ENCODE measurements around the gene EEFSEC.

EEFSEC gene, protein sequence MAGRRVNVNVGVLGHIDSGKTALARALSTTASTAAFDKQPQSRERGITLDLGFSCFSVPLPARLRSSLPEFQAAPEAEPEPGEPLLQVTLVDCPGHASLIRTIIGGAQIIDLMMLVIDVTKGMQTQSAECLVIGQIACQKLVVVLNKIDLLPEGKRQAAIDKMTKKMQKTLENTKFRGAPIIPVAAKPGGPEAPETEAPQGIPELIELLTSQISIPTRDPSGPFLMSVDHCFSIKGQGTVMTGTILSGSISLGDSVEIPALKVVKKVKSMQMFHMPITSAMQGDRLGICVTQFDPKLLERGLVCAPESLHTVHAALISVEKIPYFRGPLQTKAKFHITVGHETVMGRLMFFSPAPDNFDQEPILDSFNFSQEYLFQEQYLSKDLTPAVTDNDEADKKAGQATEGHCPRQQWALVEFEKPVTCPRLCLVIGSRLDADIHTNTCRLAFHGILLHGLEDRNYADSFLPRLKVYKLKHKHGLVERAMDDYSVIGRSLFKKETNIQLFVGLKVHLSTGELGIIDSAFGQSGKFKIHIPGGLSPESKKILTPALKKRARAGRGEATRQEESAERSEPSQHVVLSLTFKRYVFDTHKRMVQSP

DNA sequence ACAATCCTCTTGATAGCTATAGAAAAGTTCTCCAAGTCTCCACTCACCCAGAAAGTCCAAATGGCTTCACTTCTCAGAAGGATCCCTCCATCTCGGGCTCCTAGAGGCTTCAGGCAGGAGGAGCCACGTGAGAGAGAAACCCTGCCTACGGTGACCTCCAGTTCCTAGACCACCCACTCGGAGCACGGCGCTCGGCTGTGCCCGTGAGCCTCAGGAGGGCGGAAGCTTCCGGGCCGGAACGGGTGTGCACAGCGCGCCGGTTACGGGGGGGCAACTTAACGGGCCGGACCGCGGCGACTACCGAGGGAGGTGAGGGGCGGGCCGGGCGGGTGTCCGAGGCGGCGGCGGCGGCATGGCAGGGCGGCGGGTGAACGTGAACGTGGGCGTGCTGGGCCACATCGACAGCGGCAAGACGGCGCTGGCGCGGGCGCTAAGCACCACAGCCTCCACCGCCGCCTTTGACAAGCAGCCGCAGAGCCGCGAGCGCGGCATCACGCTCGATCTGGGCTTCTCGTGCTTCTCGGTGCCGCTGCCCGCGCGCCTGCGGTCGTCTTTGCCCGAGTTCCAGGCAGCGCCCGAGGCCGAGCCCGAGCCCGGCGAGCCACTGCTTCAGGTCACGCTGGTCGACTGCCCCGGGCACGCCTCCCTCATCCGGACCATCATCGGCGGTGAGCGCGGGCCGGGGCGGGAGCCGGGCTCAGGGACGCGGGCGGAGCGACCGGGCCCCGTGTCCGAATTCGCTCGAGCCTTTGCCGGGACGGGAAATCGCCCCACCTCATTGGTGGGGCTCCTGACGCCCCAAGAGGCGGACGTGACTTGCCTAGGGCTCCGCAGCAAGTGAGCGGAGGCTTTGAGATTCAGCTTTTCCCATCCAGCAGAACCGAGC, at the start of gene EEFSEC:
Gene EEFSEC (plus strand): TSS at position 326 of the 886 bp plus-strand sequence. CDS start 27 bp downstream, at position 353.
- peak; percentile 73 for DNase-seq
- in situ Hi-C loops (cut with HindIII; ENCODE audit: low pct_ligation_motif_present, low pct_unique_long_range_greater_than_20kb, low sequenced_read_pairs), result no loop called here

- DNase-seq, result no peak
- in situ Hi-C loops (cut with HindIII; ENCODE audit: low pct_ligation_motif_present, low pct_unique_long_range_greater_than_20kb, low sequenced_read_pairs), result no loop called here
Observed at GRCh38 chr3:128107834-128108233, 45.4 kb upstream of the EEFSEC start.

- DNase-seq, result no peak
- in situ Hi-C loops (cut with HindIII; ENCODE audit: low pct_ligation_motif_present, low pct_unique_long_range_greater_than_20kb, low sequenced_read_pairs), result no loop called here
Observed at GRCh38 chr3:128111147-128111546, 42.1 kb upstream of the EEFSEC start.

DNA sequence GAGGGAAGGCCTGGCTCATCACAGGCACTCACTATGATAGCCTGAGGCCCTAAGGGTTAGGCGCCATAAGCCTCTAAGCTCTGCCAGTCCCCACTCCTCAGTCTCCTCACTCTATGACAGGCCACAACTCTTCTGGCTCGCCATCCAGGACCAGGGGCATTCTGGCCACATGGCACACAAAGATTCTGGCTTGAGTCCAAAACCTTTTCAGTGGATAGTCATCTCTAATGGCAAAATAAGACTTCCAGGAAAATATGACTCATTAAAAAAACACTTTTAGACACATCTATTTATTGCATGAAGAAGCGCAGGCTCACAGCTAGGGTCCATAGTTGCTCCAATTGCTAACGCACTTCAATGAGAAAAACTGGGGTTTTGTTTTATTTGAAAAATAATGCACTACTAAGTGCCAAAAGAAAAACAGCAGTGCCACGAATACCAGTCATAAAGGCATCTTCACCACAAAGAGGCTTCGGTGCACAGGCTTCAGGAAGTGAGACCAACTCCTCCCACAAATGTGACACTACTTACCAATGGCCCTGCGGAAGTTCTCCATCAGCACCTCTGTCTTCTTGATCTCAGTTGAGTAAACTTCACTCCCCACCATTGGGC, 40.8 kb upstream of the EEFSEC start:
- peak; percentile 87 for DNase-seq
- in situ Hi-C loops (cut with HindIII; ENCODE audit: low pct_ligation_motif_present, low pct_unique_long_range_greater_than_20kb, low sequenced_read_pairs), result no loop called here

- in situ Hi-C loops (cut with HindIII; ENCODE audit: low pct_ligation_motif_present, low pct_unique_long_range_greater_than_20kb, low sequenced_read_pairs), result no loop called here
- DNase-seq, result peak; percentile 49
Observed at GRCh38 chr3:128113817-128114794, 39.2 kb upstream of the EEFSEC start.

DNA sequence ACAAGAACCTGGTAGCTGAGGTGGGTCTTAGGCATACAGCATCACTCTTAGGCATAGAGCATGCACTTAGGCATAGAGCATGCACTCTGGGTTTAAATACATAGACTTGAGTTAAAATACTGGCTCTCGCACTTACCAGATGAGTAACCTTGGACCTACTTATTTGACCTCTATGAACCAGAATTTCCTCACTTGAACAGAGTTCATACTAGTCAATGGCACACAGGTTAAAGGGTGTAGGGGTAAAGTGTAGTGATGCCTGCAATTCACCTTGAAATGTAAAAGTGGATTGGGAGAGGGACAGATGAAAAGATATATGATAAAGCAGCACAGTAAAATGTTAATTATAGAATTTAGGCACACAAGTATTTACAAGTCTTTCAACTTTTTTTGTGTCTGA, 31.3 kb upstream of the EEFSEC start:
- in situ Hi-C loops (cut with HindIII; ENCODE audit: low pct_ligation_motif_present, low pct_unique_long_range_greater_than_20kb, low sequenced_read_pairs), result no loop called here
- no peak for DNase-seq

DNA sequence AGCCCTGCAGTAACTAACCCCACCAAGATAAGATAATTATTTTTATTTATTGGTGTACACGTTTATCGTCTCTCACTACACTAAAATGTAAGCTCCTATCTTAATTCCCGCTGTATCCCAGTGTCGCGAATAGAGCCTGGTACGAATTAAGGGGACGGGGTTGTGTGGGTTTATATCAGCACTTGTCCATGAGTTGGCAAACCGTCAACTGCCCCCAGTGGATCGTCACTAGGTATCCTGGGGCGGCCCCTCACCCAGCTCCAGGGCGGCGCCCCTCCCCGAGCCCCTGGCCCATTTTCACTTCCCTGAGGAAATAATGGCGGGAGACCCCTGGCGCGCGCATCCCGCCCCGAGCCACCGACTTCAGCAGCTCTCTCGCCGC, 30.1 kb upstream of the EEFSEC start:
- in situ Hi-C loops (cut with HindIII; ENCODE audit: low pct_ligation_motif_present, low pct_unique_long_range_greater_than_20kb, low sequenced_read_pairs), result no loop called here

GRCh38 chr3:128123538-128124368, 29.5 kb upstream of the EEFSEC start, which contains the start of gene RUVBL1:
TSS of gene RUVBL1 (minus strand) at chr3:128123812. CDS start at chr3:128123724, 88 bp downstream.
- DNase-seq, result peak; percentile 95
- in situ Hi-C loops (cut with HindIII; ENCODE audit: low pct_ligation_motif_present, low pct_unique_long_range_greater_than_20kb, low sequenced_read_pairs), result no loop called here

More for the DNA sequence above, 30.1 kb upstream of the EEFSEC start:
- DNase-seq, result no peak

DNA sequence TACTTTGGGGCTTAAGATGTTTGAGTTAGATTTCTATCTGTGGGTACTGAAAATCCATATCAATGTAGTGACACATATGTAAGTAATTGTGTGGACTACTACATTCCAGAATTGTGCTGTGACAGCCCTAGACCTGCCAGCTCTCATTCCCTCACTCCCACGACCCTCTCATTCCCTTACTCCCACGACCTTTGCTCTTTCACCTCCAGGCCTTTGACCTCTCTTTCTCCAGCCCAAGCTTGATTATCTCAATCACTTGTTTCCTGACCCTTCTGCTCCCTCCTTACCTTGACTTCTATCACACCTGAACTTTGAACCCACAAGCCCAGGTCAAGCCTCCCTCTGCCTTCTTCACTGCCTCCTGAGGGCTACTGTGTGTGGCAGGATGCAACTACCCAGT, 26.0 kb upstream of the EEFSEC start:
- in situ Hi-C loops (cut with HindIII; ENCODE audit: low pct_ligation_motif_present, low pct_unique_long_range_greater_than_20kb, low sequenced_read_pairs), result no loop called here
- DNase-seq, result no peak

DNA sequence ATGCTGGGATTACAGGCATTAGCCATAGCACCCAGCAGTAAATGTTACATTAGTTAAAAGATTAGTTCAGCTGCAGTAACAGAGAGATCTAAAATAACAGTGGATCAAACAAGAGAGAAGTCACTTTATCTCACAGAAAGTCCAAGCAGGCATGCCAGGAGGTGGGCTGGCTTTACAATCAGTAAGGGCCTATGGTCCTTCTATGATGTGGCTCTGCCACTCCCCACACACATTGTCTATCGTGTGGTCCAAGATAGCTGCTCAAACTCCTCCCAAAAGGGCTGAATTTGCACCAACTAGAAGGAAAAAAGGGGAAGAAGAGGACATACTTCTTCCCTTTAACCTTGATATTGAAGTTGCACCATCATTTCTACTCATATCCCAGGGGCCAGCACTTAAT, 25.0 kb upstream of the EEFSEC start:
- DNase-seq, result no peak
- in situ Hi-C loops (cut with HindIII; ENCODE audit: low pct_ligation_motif_present, low pct_unique_long_range_greater_than_20kb, low sequenced_read_pairs), result no loop called here

GRCh38 chr3:128131897-128132646, 21.2 kb upstream of the EEFSEC start:
- in situ Hi-C loops (cut with HindIII; ENCODE audit: low pct_ligation_motif_present, low pct_unique_long_range_greater_than_20kb, low sequenced_read_pairs), result no loop called here
- DNase-seq, result no peak

DNA sequence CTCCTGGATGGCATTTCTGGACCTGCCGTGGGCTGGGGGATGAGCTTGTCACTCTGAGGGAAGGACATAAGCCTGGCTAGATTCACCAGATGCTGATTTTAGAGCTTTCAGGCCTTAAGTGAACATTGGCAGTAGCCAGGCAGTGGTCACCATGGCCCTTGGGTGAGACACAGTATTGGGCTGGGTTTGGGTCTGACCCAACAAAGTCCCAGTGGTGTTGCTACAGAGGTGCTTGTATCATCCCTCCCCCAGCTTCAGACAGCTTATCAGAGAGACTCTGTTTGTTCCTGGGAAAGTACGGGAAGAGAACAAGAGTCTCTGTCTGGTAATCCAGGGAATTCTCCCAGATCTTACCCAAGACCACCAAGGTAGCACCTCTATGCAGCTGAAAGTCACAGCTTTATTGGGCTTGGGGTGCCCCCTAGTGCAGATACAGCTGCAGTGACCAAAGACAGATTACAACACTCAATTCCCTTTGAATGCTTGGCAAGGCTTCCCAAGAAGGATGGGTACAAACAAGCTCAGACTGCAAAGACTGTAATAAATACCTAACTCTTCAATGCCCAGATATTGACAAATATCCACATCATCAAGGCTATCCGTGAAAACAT, 19.9 kb upstream of the EEFSEC start:
- in situ Hi-C loops (cut with HindIII; ENCODE audit: low pct_ligation_motif_present, low pct_unique_long_range_greater_than_20kb, low sequenced_read_pairs), result no loop called here

DNA sequence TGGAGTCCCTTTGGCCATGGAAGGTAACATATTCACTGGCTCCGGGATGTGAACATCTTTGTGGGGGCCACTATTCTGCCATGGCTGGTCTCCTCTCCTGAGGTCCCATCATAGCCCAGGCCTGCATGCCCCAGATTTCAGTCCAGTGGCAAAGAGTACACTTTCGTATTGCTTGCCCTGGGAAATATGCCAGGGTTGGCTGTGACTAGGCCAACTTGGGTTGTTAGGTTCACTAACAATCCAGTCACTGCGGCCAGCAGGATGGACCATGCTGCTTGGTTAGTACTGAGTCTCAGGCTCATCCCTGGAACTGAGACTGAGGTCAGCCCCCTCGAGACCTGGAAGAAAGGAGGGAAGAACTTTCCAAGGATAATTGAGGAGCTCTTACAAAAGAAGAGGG, 9.8 kb upstream of the EEFSEC start:
- DNase-seq, result no peak
- in situ Hi-C loops (cut with HindIII; ENCODE audit: low pct_ligation_motif_present, low pct_unique_long_range_greater_than_20kb, low sequenced_read_pairs), result no loop called here

More for the DNA sequence above, 19.9 kb upstream of the EEFSEC start:
- DNase-seq, result peak; percentile 58

- DNase-seq, result no peak
- in situ Hi-C loops (cut with HindIII; ENCODE audit: low pct_ligation_motif_present, low pct_unique_long_range_greater_than_20kb, low sequenced_read_pairs), result no loop called here
Observed at GRCh38 chr3:128144512-128145187, 8.6 kb upstream of the EEFSEC start.

DNA sequence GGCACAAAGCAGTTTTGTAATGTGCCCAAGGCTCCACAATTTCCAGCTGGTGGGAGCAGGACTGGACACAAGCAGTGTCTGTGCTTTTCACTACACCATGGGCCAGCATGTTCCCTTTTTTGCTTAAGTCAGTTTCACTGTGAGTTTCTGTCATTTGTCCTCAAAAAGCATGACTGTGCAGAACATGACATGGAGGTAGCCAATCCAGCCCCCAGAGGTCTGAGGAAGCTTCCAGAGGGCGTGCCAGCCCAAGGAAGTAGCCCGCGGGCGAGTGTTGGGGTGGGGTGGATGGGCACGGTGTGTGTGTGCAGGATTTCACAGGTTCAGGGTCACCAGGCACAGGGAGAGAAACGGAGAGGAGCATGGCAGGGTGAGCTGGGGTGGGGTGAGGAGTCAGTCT, 8.0 kb upstream of the EEFSEC start:
- no peak for DNase-seq
- in situ Hi-C loops (cut with HindIII; ENCODE audit: low pct_ligation_motif_present, low pct_unique_long_range_greater_than_20kb, low sequenced_read_pairs), result no loop called here

All from ACHN (cell line).